ENCODE data around the gene DALRD3.

DALRD3 gene

DNA sequence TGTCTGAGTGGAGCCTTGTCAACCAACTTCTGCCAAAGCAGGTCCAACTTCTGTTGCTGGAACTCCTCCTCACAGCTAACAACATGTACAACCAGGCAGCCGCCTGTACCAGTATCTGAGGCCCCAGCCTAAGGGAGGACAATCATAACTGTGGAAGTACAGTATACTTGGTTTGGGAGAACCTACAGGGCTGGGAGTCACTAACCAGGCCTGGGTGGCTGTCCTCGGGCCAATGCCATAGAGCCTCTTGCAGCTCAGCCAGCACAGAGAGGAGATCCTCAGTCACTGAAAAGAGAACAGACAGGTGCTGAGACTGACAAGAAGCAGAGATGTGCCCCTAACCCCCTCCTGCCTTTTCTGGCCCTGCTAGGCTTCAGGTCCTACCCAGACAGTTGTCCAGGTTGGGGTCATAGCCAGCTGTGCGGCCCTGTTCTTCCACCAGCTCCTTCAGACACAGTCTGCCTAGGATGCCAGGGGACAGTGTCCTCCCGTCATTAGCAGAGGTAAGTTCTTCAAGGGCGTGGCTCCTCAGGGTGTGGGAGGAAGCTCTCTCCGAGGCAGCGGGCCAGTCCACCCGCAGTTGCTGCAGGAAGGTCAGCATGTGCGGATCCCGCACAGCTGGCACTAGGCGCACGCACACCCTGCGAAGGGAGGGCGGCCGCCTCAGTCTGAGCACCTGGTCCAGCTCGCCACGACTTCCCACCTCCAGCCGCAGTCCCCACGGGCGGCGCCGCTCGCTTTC lies 980 bp downstream of the DALRD3 start:
- Histone ChIP-seq H2BK15ac (ENCODE audit: low read depth, poor library complexity, severe bottlenecking) (no peak overlapping the region), H3K36me3 (ENCODE audit: control insufficient read depth in 1 of 2, insufficient read depth in 2 of 2, low read depth in 1 of 2, low read length in 2 of 2) (peaks cover 47 to 48% of the 10 kb centered on the region in 2 experiments), H2BK12ac (ENCODE audit: low read length in 2 of 2) (no peak overlapping the region), H4K8ac (ENCODE audit: low read length) (peak overlapping the region; percentile 31), H3K27ac (ENCODE audit: low read length, poor library complexity, severe bottlenecking) (no peak overlapping the region), H3K27me3 (ENCODE audit: control insufficient read depth in 1 of 2, insufficient read depth in 1 of 2, low read length in 2 of 2) (no peaks in the 10 kb centered on the region), H3K9me3 (ENCODE audit: control insufficient read depth, low read length) (no peaks in the 10 kb centered on the region), H3K23ac (ENCODE audit: low read length in 2 of 2) (peak overlapping the region in 1 of 2 experiments; percentile 5), H2AFZ (ENCODE audit: low read depth, low read length) (peak overlapping the region; percentile 54), H3K4me1 (ENCODE audit: control insufficient read depth, insufficient read depth, low read depth, low read length) (peaks cover 43% of the 10 kb centered on the region), H2BK5ac (ENCODE audit: low read depth, low read length, poor library complexity, severe bottlenecking) (no peak overlapping the region), H3K18ac (ENCODE audit: low read depth in 1 of 2, low read length in 2 of 2) (peak overlapping the region in 1 of 2 experiments; percentile 80), H3K79me1 (replicated peaks; ENCODE audit: low read length, poor library complexity, severe bottlenecking) (peaks cover 16% of the 10 kb centered on the region), H2AK5ac (ENCODE audit: low read length, severe bottlenecking) (peak overlapping the region; percentile 1), H4K91ac (ENCODE audit: low read length) (peak overlapping the region; percentile 56), H3K4me2 (ENCODE audit: low read length, poor library complexity, severe bottlenecking) (peak overlapping the region; percentile 62), H3K14ac (ENCODE audit: low read length in 2 of 2) (peak overlapping the region in 1 of 2 experiments; percentile 22), H2BK120ac (ENCODE audit: low read depth, low read length) (no peak overlapping the region), H3K9ac (ENCODE audit: low read length) (peak overlapping the region; percentile 93), H3K4me3 (ENCODE audit: insufficient read depth in 1 of 2, low read depth in 1 of 2, low read length in 2 of 2) (peak overlapping the region; percentile 81 to 94), H3K4ac (ENCODE audit: low read depth in 1 of 2, low read length in 2 of 2) (peak overlapping the region; percentile 54 to 85)
- DNase-seq: peak; percentile 9
- WGBS: 14% methylated on average over 20 of the region's 23 CpGs

- Histone ChIP-seq H3K14ac (ENCODE audit: low read length in 2 of 2) (no peak overlapping the region), H3K23ac (ENCODE audit: low read length in 2 of 2) (no peak overlapping the region), H3K4me2 (ENCODE audit: low read length, poor library complexity, severe bottlenecking) (no peak overlapping the region), H2AK5ac (ENCODE audit: low read length, severe bottlenecking) (peak overlapping the region; percentile 11), H3K27ac (ENCODE audit: low read length, poor library complexity, severe bottlenecking) (no peak overlapping the region), H2BK5ac (ENCODE audit: low read depth, low read length, poor library complexity, severe bottlenecking) (no peak overlapping the region), H3K27me3 (ENCODE audit: control insufficient read depth in 1 of 2, insufficient read depth in 1 of 2, low read length in 2 of 2) (no peaks in the 10 kb centered on the region), H3K9me3 (ENCODE audit: control insufficient read depth, low read length) (no peaks in the 10 kb centered on the region), H3K18ac (ENCODE audit: low read depth in 1 of 2, low read length in 2 of 2) (no peak overlapping the region), H3K4me1 (ENCODE audit: control insufficient read depth, insufficient read depth, low read depth, low read length) (peaks cover 45% of the 10 kb centered on the region), H3K79me1 (replicated peaks; ENCODE audit: low read length, poor library complexity, severe bottlenecking) (peaks cover 18% of the 10 kb centered on the region), H2AFZ (ENCODE audit: low read depth, low read length) (no peak overlapping the region), H4K8ac (ENCODE audit: low read length) (peak overlapping the region; percentile 1), H3K4me3 (ENCODE audit: insufficient read depth in 1 of 2, low read depth in 1 of 2, low read length in 2 of 2) (peak overlapping the region in 1 of 2 experiments; percentile 94), H2BK15ac (ENCODE audit: low read depth, poor library complexity, severe bottlenecking) (no peak overlapping the region), H3K4ac (ENCODE audit: low read depth in 1 of 2, low read length in 2 of 2) (no peak overlapping the region), H3K36me3 (ENCODE audit: control insufficient read depth in 1 of 2, insufficient read depth in 2 of 2, low read depth in 1 of 2, low read length in 2 of 2) (peaks cover 54 to 56% of the 10 kb centered on the region in 2 experiments), H4K91ac (ENCODE audit: low read length) (no peak overlapping the region), H3K9ac (ENCODE audit: low read length) (peak overlapping the region; percentile 93), H2BK120ac (ENCODE audit: low read depth, low read length) (no peak overlapping the region), H2BK12ac (ENCODE audit: low read length in 2 of 2) (no peak overlapping the region)
- no peak for DNase-seq
- 94% methylated on average over 5 of the region's 6 CpGs for WGBS
Measured at GRCh38 chr3:49016414-49017228, 1.8 kb downstream of the DALRD3 start.

DNA sequence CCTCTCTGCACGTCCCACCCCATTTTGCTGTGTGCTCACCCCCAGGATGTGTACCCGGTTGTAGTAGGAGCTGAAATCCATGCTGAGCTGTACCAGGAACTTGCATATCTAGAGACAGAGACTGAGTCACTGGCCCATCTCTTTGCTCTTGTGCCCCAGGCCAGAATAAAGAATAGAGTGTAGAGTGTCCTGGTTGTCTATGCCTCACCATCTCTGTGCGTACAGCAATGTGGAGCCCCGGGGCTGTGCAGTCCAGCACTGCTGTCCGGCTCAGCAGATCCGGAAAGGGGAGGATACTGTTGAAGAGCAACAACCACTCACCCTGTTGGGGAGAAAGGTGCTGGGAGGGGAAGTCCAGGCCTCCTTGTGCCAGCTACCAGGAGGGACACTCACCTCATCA lies 2.6 kb downstream of the DALRD3 start:
- H4K8ac ChIP-seq (ENCODE audit: low read length): no peak overlapping the region
- no peak overlapping the region for H2BK120ac ChIP-seq (ENCODE audit: low read depth, low read length)
- DNase-seq: no peak
- no peak overlapping the region for H3K9ac ChIP-seq (ENCODE audit: low read length)
- H3K27me3 ChIP-seq (ENCODE audit: control insufficient read depth in 1 of 2, insufficient read depth in 1 of 2, low read length in 2 of 2): no peaks in the 10 kb centered on the region
- H3K4me2 ChIP-seq (ENCODE audit: low read length, poor library complexity, severe bottlenecking): no peak overlapping the region
- no peak overlapping the region for H2BK5ac ChIP-seq (ENCODE audit: low read depth, low read length, poor library complexity, severe bottlenecking)
- H3K79me1 ChIP-seq (replicated peaks; ENCODE audit: low read length, poor library complexity, severe bottlenecking): peaks cover 18% of the 10 kb centered on the region
- H2AFZ ChIP-seq (ENCODE audit: low read depth, low read length): no peak overlapping the region
- no peak overlapping the region for H3K4ac ChIP-seq (ENCODE audit: low read depth in 1 of 2, low read length in 2 of 2)
- no peak overlapping the region for H3K18ac ChIP-seq (ENCODE audit: low read depth in 1 of 2, low read length in 2 of 2)
- no peak overlapping the region for H2BK15ac ChIP-seq (ENCODE audit: low read depth, poor library complexity, severe bottlenecking)
- 98% methylated on average over 6 of the region's 6 CpGs for WGBS
- H3K27ac ChIP-seq (ENCODE audit: low read length, poor library complexity, severe bottlenecking): no peak overlapping the region
- no peak overlapping the region for H4K91ac ChIP-seq (ENCODE audit: low read length)
- H3K4me3 ChIP-seq (ENCODE audit: insufficient read depth in 1 of 2, low read depth in 1 of 2, low read length in 2 of 2): no peak overlapping the region
- H3K4me1 ChIP-seq (ENCODE audit: control insufficient read depth, insufficient read depth, low read depth, low read length): peaks cover 45% of the 10 kb centered on the region
- H2BK12ac ChIP-seq (ENCODE audit: low read length in 2 of 2): no peak overlapping the region
- H2AK5ac ChIP-seq (ENCODE audit: low read length, severe bottlenecking): no peak overlapping the region
- H3K36me3 ChIP-seq (ENCODE audit: control insufficient read depth in 1 of 2, insufficient read depth in 2 of 2, low read depth in 1 of 2, low read length in 2 of 2): peaks cover 58 to 62% of the 10 kb centered on the region in 2 experiments
- H3K14ac ChIP-seq (ENCODE audit: low read length in 2 of 2): no peak overlapping the region
- H3K23ac ChIP-seq (ENCODE audit: low read length in 2 of 2): no peak overlapping the region
- no peaks in the 10 kb centered on the region for H3K9me3 ChIP-seq (ENCODE audit: control insufficient read depth, low read length)

DNA sequence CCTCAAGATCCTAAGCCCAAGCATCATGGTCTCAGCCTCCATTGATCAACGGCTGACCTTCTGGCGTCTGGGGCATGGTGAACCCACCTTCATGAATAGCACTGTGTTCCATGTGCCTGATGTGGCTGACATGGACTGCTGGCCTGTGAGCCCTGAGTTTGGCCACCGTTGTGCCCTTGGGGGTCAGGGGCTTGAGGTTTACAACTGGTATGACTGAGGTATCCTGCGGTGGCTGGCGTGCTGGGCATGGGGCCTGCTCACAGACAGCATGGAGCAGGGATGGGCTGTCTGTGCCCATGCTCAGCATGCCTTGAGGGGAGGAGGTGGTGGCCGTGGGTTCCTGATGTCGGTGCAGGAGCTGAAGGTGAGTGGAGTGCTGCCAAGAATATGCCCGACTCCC lies 3.3 kb downstream of the DALRD3 start:
- Histone ChIP-seq H2BK120ac (ENCODE audit: low read depth, low read length) (no peak overlapping the region), H3K4me3 (ENCODE audit: insufficient read depth in 1 of 2, low read depth in 1 of 2, low read length in 2 of 2) (no peak overlapping the region), H3K18ac (ENCODE audit: low read depth in 1 of 2, low read length in 2 of 2) (no peak overlapping the region)

More for the DNA sequence above, 3.3 kb downstream of the DALRD3 start:
- peaks cover 58 to 63% of the 10 kb centered on the region in 2 experiments for H3K36me3 ChIP-seq (ENCODE audit: control insufficient read depth in 1 of 2, insufficient read depth in 2 of 2, low read depth in 1 of 2, low read length in 2 of 2)
- 93% methylated on average over 5 of the region's 8 CpGs for WGBS
- no peak overlapping the region for H2BK15ac ChIP-seq (ENCODE audit: low read depth, poor library complexity, severe bottlenecking)
- no peak overlapping the region for H4K8ac ChIP-seq (ENCODE audit: low read length)
- no peak overlapping the region for H4K91ac ChIP-seq (ENCODE audit: low read length)
- H3K9me3 ChIP-seq (ENCODE audit: control insufficient read depth, low read length): no peaks in the 10 kb centered on the region
- peaks cover 18% of the 10 kb centered on the region for H3K79me1 ChIP-seq (replicated peaks; ENCODE audit: low read length, poor library complexity, severe bottlenecking)
- no peak overlapping the region for H2AFZ ChIP-seq (ENCODE audit: low read depth, low read length)
- no peaks in the 10 kb centered on the region for H3K27me3 ChIP-seq (ENCODE audit: control insufficient read depth in 1 of 2, insufficient read depth in 1 of 2, low read length in 2 of 2)
- no peak overlapping the region for H2AK5ac ChIP-seq (ENCODE audit: low read length, severe bottlenecking)
- no peak overlapping the region for H2BK5ac ChIP-seq (ENCODE audit: low read depth, low read length, poor library complexity, severe bottlenecking)
- no peak overlapping the region for H3K4me2 ChIP-seq (ENCODE audit: low read length, poor library complexity, severe bottlenecking)
- no peak overlapping the region for H3K9ac ChIP-seq (ENCODE audit: low read length)
- H2BK12ac ChIP-seq (ENCODE audit: low read length in 2 of 2): no peak overlapping the region
- H3K23ac ChIP-seq (ENCODE audit: low read length in 2 of 2): no peak overlapping the region
- no peak overlapping the region for H3K4ac ChIP-seq (ENCODE audit: low read depth in 1 of 2, low read length in 2 of 2)
- no peak for DNase-seq
- H3K4me1 ChIP-seq (ENCODE audit: control insufficient read depth, insufficient read depth, low read depth, low read length): peaks cover 40% of the 10 kb centered on the region
- H3K14ac ChIP-seq (ENCODE audit: low read length in 2 of 2): no peak overlapping the region
- no peak overlapping the region for H3K27ac ChIP-seq (ENCODE audit: low read length, poor library complexity, severe bottlenecking)

All from mesenchymal stem cell (in vitro differentiated cells and primary cell).